ENCODE measurements around the gene MAST2.
"Not testable (repeated sequence)": the region's sequence is repeated elsewhere in the genome, so short reads cannot be mapped to it uniquely, and the experiment has no call there.

The MAST2 gene

GRCh38 chr1:46043458-46044017, 240.1 kb downstream of the MAST2 start:
- TF ChIP-seq CTCF (conservative IDR thresholded peaks at IDR 0.05) = no peak
- H3K27ac ChIP-seq = no peak overlapping the region

GRCh38 chr1:46044116-46044515, 240.7 kb downstream of the MAST2 start:
- TF ChIP-seq CTCF (conservative IDR thresholded peaks at IDR 0.05) = no peak

GRCh38 chr1:46053734-46054133, 250.3 kb downstream of the MAST2 start:
- no peak for TF ChIP-seq CTCF (conservative IDR thresholded peaks at IDR 0.05)
- no peak overlapping the region for H3K27ac ChIP-seq

More at GRCh38 chr1:46044116-46044515, 240.7 kb downstream of the MAST2 start:
- no peak overlapping the region for H3K27ac ChIP-seq

- no peak for TF ChIP-seq CTCF (conservative IDR thresholded peaks at IDR 0.05)
- H3K27ac ChIP-seq = no peak overlapping the region
Measured at GRCh38 chr1:46056325-46056724, 252.9 kb downstream of the MAST2 start.

- not testable (repeated sequence) for H3K27ac ChIP-seq
Measured at GRCh38 chr1:46057215-46057614, 253.8 kb downstream of the MAST2 start.

GRCh38 chr1:46057781-46058180, 254.4 kb downstream of the MAST2 start:
- TF ChIP-seq CTCF (conservative IDR thresholded peaks at IDR 0.05) = no peak
- H3K27ac ChIP-seq = no peak overlapping the region

GRCh38 chr1:46058936-46059335, 255.5 kb downstream of the MAST2 start:
- H3K27ac ChIP-seq = no peak overlapping the region
- TF ChIP-seq CTCF (conservative IDR thresholded peaks at IDR 0.05) = no peak

GRCh38 chr1:46061146-46061545, 257.7 kb downstream of the MAST2 start:
- no peak overlapping the region for H3K27ac ChIP-seq
- TF ChIP-seq CTCF (conservative IDR thresholded peaks at IDR 0.05) = no peak
